ENCODE data around the gene AP5M1.

Gene AP5M1

GRCh38 chr14:57299511-57299910, 30.7 kb downstream of the AP5M1 start:
- Histone ChIP-seq H3K4me3 (ENCODE audit: low read depth, low read length) (no peak overlapping the region), H3K36me3 (ENCODE audit: control insufficient read depth, insufficient read depth, low read length) (no peaks in the 10 kb centered on the region), H3K4me2 (ENCODE audit: low read length) (no peak overlapping the region), H3K79me2 (no peaks in the 10 kb centered on the region), H3K9ac (no peak overlapping the region), H3K27ac (no peak overlapping the region), H3K9me3 (ENCODE audit: control insufficient read depth, low read length) (no peaks in the 10 kb centered on the region), H3K4me1 (no peaks in the 10 kb centered on the region), H3K27me3 (ENCODE audit: control insufficient read depth, insufficient read depth, low read length) (no peaks in the 10 kb centered on the region), H2AFZ (no peak overlapping the region)
- TF ChIP-seq CTCF (IDR thresholded peaks at IDR 0.05), result no peak

- no peaks in the 10 kb centered on the region for H3K36me3 ChIP-seq (ENCODE audit: control insufficient read depth, insufficient read depth, low read length)
- H3K9ac ChIP-seq, result no peak overlapping the region
- H3K27ac ChIP-seq, result no peak overlapping the region
- no peak overlapping the region for H3K4me3 ChIP-seq (ENCODE audit: low read depth, low read length)
- H3K27me3 ChIP-seq (ENCODE audit: control insufficient read depth, insufficient read depth, low read length), result no peaks in the 10 kb centered on the region
- H3K4me1 ChIP-seq, result no peaks in the 10 kb centered on the region
- H3K9me3 ChIP-seq (ENCODE audit: control insufficient read depth, low read length), result no peaks in the 10 kb centered on the region
- H3K79me2 ChIP-seq, result no peaks in the 10 kb centered on the region
- no peak for TF ChIP-seq CTCF (IDR thresholded peaks at IDR 0.05)
- H3K4me2 ChIP-seq (ENCODE audit: low read length), result no peak overlapping the region
- no peak overlapping the region for H2AFZ ChIP-seq
Observed at GRCh38 chr14:57302883-57303282, 34.1 kb downstream of the AP5M1 start.

- no peak for TF ChIP-seq CTCF (IDR thresholded peaks at IDR 0.05)
- Histone ChIP-seq H3K9ac (no peak overlapping the region), H3K4me2 (ENCODE audit: low read length) (no peak overlapping the region), H3K4me1 (no peaks in the 10 kb centered on the region), H3K27ac (no peak overlapping the region), H2AFZ (no peak overlapping the region), H3K4me3 (ENCODE audit: low read depth, low read length) (no peak overlapping the region), H3K36me3 (ENCODE audit: control insufficient read depth, insufficient read depth, low read length) (no peaks in the 10 kb centered on the region), H3K9me3 (ENCODE audit: control insufficient read depth, low read length) (no peaks in the 10 kb centered on the region), H3K27me3 (ENCODE audit: control insufficient read depth, insufficient read depth, low read length) (no peaks in the 10 kb centered on the region), H3K79me2 (no peaks in the 10 kb centered on the region)
Observed at GRCh38 chr14:57314396-57315089, 45.8 kb downstream of the AP5M1 start.

GRCh38 chr14:57317248-57317833, 48.6 kb downstream of the AP5M1 start:
- Histone ChIP-seq H3K27ac (no peak overlapping the region), H3K4me3 (ENCODE audit: low read depth, low read length) (no peak overlapping the region), H3K27me3 (ENCODE audit: control insufficient read depth, insufficient read depth, low read length) (no peaks in the 10 kb centered on the region), H3K4me2 (ENCODE audit: low read length) (no peak overlapping the region), H3K36me3 (ENCODE audit: control insufficient read depth, insufficient read depth, low read length) (no peaks in the 10 kb centered on the region), H3K9ac (no peak overlapping the region), H3K4me1 (no peaks in the 10 kb centered on the region), H3K9me3 (ENCODE audit: control insufficient read depth, low read length) (no peaks in the 10 kb centered on the region), H2AFZ (no peak overlapping the region), H3K79me2 (no peaks in the 10 kb centered on the region)
- TF ChIP-seq CTCF (IDR thresholded peaks at IDR 0.05), result peak; percentile 81
